Activated gamma-delta T cell (primary cell): ENCODE measurements around the gene ARHGEF10L.

ENCODE experiments used
- DNase-seq: peaks from one replicate; lab custom pipeline; 2025; lab: John Stamatoyannopoulos, UW

Gene ARHGEF10L

GRCh38 chr1:17523321-17524041 lies 16.0 kb upstream of the ARHGEF10L start:
- DNase-seq, result no peak

- DNase-seq, result no peak
Measured at GRCh38 chr1:17524645-17525044, 14.9 kb upstream of the ARHGEF10L start.

- DNase-seq, result no peak
Measured at GRCh38 chr1:17525996-17526686, 13.4 kb upstream of the ARHGEF10L start.

- no peak for DNase-seq
Measured at GRCh38 chr1:17527036-17527914, 12.2 kb upstream of the ARHGEF10L start.

GRCh38 chr1:17529381-17529780 lies 10.1 kb upstream of the ARHGEF10L start:
- no peak for DNase-seq

GRCh38 chr1:17531343-17531681 lies 8.2 kb upstream of the ARHGEF10L start:
- no peak for DNase-seq

- no peak for DNase-seq
Measured at GRCh38 chr1:17531682-17532487, 7.6 kb upstream of the ARHGEF10L start.

- DNase-seq, result no peak
Measured at GRCh38 chr1:17533201-17533600, 6.3 kb upstream of the ARHGEF10L start.

- no peak for DNase-seq
Measured at GRCh38 chr1:17535300-17535936, 4.1 kb upstream of the ARHGEF10L start.

- no peak for DNase-seq
Measured at GRCh38 chr1:17538010-17538409, 1.5 kb upstream of the ARHGEF10L start.

GRCh38 chr1:17538428-17539117 lies 925 bp upstream of the ARHGEF10L start:
- no peak for DNase-seq

GRCh38 chr1:17539118-17539476 lies 401 bp upstream of the ARHGEF10L start:
- DNase-seq, result no peak

- no peak for DNase-seq
Measured at GRCh38 chr1:17540255-17541001, 930 bp downstream of the ARHGEF10L start.

- DNase-seq, result no peak
Measured at GRCh38 chr1:17542645-17543044, 3.1 kb downstream of the ARHGEF10L start.

- no peak for DNase-seq
Measured at GRCh38 chr1:17544776-17545350, 5.4 kb downstream of the ARHGEF10L start.

GRCh38 chr1:17545356-17545755 lies 5.9 kb downstream of the ARHGEF10L start:
- DNase-seq, result no peak

- no peak for DNase-seq
Measured at GRCh38 chr1:17546946-17547670, 7.6 kb downstream of the ARHGEF10L start.

- DNase-seq, result no peak
Measured at GRCh38 chr1:17549384-17549783, 9.9 kb downstream of the ARHGEF10L start.
